ENCODE measurements around the gene FOXN1. TPM values are rescaled to one million over a fixed set of nuclear protein-coding genes. Genes with fewer than 3 reads are reported as not detected.
"Not testable (repeated sequence)": the region's sequence is repeated elsewhere in the genome, so short reads cannot be mapped to it uniquely, and the experiment has no call there.

FOXN1 gene
- total RNA-seq, 1 donor from 2014 or later = not detected

DNA sequence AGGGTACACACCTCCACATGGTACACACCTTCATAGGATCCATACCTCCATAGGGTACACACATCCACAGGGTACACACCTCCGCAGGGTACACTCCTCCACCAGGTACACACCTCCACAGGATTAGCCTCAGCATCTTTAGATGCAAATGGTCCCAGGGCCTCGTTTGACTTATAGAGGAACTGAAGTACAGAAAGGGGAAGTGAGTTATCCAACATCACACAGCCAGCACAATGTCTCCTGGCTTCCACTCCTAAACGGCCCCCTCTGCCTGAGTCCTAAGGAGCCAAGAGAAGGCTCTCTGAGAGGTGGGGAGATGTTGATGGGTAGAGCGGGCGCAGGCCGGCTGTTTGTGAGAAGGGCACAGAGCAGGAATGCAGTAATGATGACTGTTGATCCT lies 12.0 kb downstream of the FOXN1 start:
- Histone ChIP-seq H3K27me3 (ENCODE audit: control insufficient read depth, insufficient read depth, low read length) (peaks cover 2% of the 10 kb centered on the region), H3K4me3 (ENCODE audit: low read depth, low read length) (no peak overlapping the region), H3K36me3 (ENCODE audit: control insufficient read depth, insufficient read depth, low read length) (peaks cover 2% of the 10 kb centered on the region)
- FAIRE-seq = peak; percentile 18
- TF ChIP-seq, protein P1, sequence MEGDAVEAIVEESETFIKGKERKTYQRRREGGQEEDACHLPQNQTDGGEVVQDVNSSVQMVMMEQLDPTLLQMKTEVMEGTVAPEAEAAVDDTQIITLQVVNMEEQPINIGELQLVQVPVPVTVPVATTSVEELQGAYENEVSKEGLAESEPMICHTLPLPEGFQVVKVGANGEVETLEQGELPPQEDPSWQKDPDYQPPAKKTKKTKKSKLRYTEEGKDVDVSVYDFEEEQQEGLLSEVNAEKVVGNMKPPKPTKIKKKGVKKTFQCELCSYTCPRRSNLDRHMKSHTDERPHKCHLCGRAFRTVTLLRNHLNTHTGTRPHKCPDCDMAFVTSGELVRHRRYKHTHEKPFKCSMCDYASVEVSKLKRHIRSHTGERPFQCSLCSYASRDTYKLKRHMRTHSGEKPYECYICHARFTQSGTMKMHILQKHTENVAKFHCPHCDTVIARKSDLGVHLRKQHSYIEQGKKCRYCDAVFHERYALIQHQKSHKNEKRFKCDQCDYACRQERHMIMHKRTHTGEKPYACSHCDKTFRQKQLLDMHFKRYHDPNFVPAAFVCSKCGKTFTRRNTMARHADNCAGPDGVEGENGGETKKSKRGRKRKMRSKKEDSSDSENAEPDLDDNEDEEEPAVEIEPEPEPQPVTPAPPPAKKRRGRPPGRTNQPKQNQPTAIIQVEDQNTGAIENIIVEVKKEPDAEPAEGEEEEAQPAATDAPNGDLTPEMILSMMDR (IDR thresholded peaks at IDR 0.05; ENCODE audit: insufficient read depth, low read length, severe bottlenecking) = no peak
- DNase-seq (ENCODE audit: low read depth) = no peak

DNA sequence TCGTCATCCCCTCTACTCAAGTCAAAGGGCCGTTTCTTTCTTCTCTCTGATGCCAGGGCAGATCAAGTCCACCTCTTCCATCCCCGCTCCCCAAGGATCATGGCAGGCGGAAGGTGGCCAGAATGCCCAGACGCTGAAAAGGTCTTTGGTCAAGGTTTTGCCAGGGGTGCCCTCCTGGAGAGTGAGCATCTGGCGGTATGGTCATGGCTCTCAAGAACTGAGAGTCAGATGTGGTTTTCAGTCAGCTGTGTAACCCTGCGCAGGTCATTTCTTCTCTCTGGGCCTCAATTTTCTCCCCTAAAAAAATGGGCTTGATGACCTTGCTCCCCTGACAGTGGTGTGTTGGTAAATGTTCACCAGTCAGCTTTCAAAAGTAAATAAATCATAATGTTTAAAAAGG lies 12.4 kb downstream of the FOXN1 start:
- H3K27me3 ChIP-seq (ENCODE audit: control insufficient read depth, insufficient read depth, low read length) = peaks cover 2% of the 10 kb centered on the region
- TF ChIP-seq, protein P1 (IDR thresholded peaks at IDR 0.05; ENCODE audit: insufficient read depth, low read length, severe bottlenecking) = no peak
- FAIRE-seq = no peak
- H3K36me3 ChIP-seq (ENCODE audit: control insufficient read depth, insufficient read depth, low read length) = peaks cover 2% of the 10 kb centered on the region
- no peak overlapping the region for H3K4me3 ChIP-seq (ENCODE audit: low read depth, low read length)
- no peak for DNase-seq (ENCODE audit: low read depth)

DNA sequence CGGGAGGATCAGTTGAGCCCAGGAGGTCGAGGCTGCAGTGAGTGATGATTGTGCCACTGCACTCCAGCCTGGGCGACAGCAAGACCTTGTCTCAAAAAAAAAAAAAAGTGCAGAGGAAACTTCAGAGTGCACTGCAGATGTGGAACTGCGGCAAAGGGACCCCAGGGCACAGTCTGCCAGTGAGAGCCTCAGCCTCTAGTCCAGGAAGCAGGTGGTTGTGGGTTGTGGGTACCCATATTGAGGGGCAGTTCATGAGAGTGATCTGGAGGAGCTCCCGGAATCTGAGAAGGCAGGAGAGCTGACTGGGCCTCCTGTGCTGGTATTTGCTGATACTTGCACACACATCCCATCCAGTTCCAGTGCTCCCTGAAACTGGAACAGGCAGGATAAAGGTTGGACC lies 13.1 kb downstream of the FOXN1 start:
- TF ChIP-seq, protein P1 (IDR thresholded peaks at IDR 0.05; ENCODE audit: insufficient read depth, low read length, severe bottlenecking) = no peak
- H3K36me3 ChIP-seq (ENCODE audit: control insufficient read depth, insufficient read depth, low read length) = peaks cover 2% of the 10 kb centered on the region
- H3K4me3 ChIP-seq (ENCODE audit: low read depth, low read length) = no peak overlapping the region
- no peak for FAIRE-seq
- no peak for DNase-seq (ENCODE audit: low read depth)
- peaks cover 2% of the 10 kb centered on the region for H3K27me3 ChIP-seq (ENCODE audit: control insufficient read depth, insufficient read depth, low read length)

DNA sequence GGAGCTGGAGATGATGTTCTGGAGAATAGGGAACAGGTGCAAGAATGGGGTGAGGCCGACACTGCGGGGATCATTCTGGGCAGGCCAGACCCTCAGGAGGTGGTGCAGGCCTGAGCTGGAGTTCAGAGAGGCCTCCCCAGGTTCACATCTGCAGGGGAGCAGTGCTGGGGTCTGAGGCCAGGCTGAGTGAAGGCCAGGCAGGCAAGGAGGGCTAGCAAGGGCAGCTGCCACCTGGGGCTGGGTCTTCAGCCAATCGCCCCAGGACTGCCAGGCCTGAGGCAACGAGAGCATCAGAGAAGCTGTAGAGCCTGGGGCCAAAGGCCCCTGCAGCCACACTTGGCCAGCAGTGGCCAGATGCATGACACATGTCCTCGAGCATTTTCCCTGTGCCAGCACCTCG lies 14.5 kb downstream of the FOXN1 start:
- Histone ChIP-seq H3K4me3 (ENCODE audit: low read depth, low read length) (no peak overlapping the region), H3K27me3 (ENCODE audit: control insufficient read depth, insufficient read depth, low read length) (peaks cover 2% of the 10 kb centered on the region), H3K36me3 (ENCODE audit: control insufficient read depth, insufficient read depth, low read length) (peaks cover 2% of the 10 kb centered on the region)
- TF ChIP-seq, protein P1 (IDR thresholded peaks at IDR 0.05; ENCODE audit: insufficient read depth, low read length, severe bottlenecking) = no peak
- FAIRE-seq (no peak), DNase-seq (ENCODE audit: low read depth) (no peak)

DNA sequence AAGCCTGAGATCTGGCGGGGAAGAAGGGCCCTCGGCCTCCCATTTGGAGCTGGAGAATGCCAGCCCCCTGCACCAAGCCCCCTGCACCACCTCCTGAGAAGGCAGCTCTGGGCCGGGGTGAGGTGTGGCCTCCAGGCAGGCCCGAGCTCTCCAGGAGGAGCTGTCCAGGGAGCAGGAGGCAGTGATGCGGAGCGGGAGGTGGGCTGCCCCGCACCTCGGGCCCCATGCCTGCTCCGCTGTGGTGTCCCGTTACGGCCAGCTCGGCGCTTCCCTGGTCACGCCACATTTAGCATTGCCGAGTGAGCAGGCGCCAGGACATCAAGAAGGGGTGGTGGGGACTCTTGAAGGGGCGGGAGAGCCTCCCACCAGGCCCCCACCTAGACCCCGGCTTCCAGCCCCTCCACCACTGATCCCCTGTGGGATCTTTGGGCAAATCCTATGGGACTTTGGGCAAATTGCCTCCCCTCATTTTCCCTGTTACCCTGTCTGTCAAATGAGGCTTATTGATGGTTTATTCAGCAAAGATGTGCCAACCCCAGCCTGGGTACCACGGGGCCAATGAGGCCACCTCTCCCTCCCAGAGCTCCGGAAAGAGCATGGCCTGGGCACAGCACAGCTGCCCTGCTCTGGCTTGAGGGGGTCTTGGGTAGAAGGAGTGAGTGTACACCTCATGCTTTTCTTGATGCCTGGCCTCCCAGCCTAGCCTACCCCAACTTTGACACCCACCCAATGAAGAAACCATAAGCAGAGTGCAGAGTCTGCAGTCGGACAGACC lies 15.3 kb downstream of the FOXN1 start:
- FAIRE-seq (no peak), DNase-seq (ENCODE audit: low read depth) (no peak)
- Histone ChIP-seq H3K27me3 (ENCODE audit: control insufficient read depth, insufficient read depth, low read length) (peaks cover 2% of the 10 kb centered on the region), H3K36me3 (ENCODE audit: control insufficient read depth, insufficient read depth, low read length) (peaks cover 2% of the 10 kb centered on the region), H3K4me3 (ENCODE audit: low read depth, low read length) (no peak overlapping the region)
- TF ChIP-seq, protein P1 (IDR thresholded peaks at IDR 0.05; ENCODE audit: insufficient read depth, low read length, severe bottlenecking) = no peak

DNA sequence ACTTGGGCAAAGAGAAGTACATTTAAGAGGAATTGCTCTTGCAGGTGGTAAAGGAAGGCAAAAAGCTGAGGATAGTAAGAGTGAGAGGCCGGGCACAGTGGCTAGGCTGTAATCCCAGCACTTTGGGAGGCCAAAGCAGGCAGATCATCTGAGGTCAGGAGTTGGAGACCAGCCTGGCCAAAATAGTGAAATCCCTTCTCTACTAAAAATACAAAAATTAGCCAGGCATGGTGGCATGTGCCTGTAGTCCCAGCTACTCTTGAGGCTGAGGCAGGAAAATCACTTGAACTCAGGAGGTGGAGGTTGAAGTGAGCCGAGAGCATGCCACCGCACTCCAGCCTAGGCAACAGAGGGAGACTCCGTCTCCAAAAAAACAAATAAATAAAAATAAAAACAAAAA lies 16.1 kb downstream of the FOXN1 start:
- not testable (repeated sequence) for DNase-seq (ENCODE audit: low read depth)

More for the DNA sequence above, 16.1 kb downstream of the FOXN1 start:
- not testable (repeated sequence) for H3K4me3 ChIP-seq (ENCODE audit: low read depth, low read length); H3K36me3 ChIP-seq (ENCODE audit: control insufficient read depth, insufficient read depth, low read length); FAIRE-seq; H3K27me3 ChIP-seq (ENCODE audit: control insufficient read depth, insufficient read depth, low read length)
